T-cell (primary cell): ENCODE results near the gene ELP5. TPM values are rescaled to one million over a fixed set of nuclear protein-coding genes. Genes with fewer than 3 reads are reported as not detected.

Source experiments
- ATAC-seq, 4 experiments: fragments of 200-7000 bp in 3 of 4; fragments of 150-1000 bp in 1 of 4; cut with Tn5 transposase; replicated peaks in 1 of 4; 1 replicate in 3 of 4; 2 replicates in 1 of 4; pipeline ENCODE4 v1.10.0; 2021; ENCODE audit warnings: moderate library complexity in 3 of 4, mild to moderate bottlenecking in 2 of 4, moderate number of reproducible peaks in 1 of 4
- CTCF ChIA-PET, 2 donors: fragments of 300-600 bp; sonication (Branson Sonifier 250); formaldehyde crosslinking; loops; one replicate each; lab custom pipeline; 2022; ENCODE audit warnings: antibody characterized with exemption in 2 of 2; lab: Charles Lee
- POLR2A ChIA-PET, 2 donors: fragments of 300-600 bp; sonication (Branson Sonifier 250); formaldehyde crosslinking; loops; one replicate each; lab custom pipeline; 2022; ENCODE audit warnings: antibody characterized with exemption in 2 of 2; lab: Charles Lee
- DNase-seq, 35 experiments: peaks; one replicate each; pipeline versions ENCODE4 v3.0.0 to v3.0.0-alpha.2; 2013 to 2023
- H3K27ac ChIP-seq: one replicate; pipeline ENCODE4 v1.5.1; 2013; ENCODE audit warnings: low read length
- H3K27me3 ChIP-seq, 2 experiments: replicated peaks in 1 of 2; 1 replicate in 1 of 2; 2 replicates in 1 of 2; pipeline versions ENCODE4 v1.6.1 to v1.7.0; 2013; ENCODE audit warnings: low read length in 1 of 2, mixed read lengths in 1 of 2; ENCODE audit not compliant: control insufficient read depth in 2 of 2, insufficient read depth in 2 of 2; ENCODE audit errors: extremely low read depth in 1 of 2
- H3K36me3 ChIP-seq, 2 donors: 1 replicate in 1 of 2; 2 replicates in 1 of 2; pipeline versions ENCODE4 v1.6.1 to v1.7.0; 2013; ENCODE audit warnings: low read length in 1 of 2; ENCODE audit not compliant: control insufficient read depth in 2 of 2, insufficient read depth in 1 of 2; ENCODE audit errors: extremely low read depth in 1 of 2
- H3K4me1 ChIP-seq, 2 experiments: 1 replicate in 1 of 2; 2 replicates in 1 of 2; pipeline versions ENCODE4 v1.6.1 to v1.7.0; 2013; ENCODE audit warnings: low read length in 2 of 2, mixed read lengths in 1 of 2; ENCODE audit not compliant: insufficient read depth in 2 of 2, control insufficient read depth in 1 of 2; ENCODE audit errors: extremely low read depth in 1 of 2
- H3K4me3 ChIP-seq, 2 donors: 1 replicate in 1 of 2; 2 replicates in 1 of 2; pipeline versions ENCODE4 v1.5.1 to v1.7.0; 2013; ENCODE audit warnings: mild to moderate bottlenecking in 2 of 2, low read length in 1 of 2, moderate library complexity in 1 of 2; ENCODE audit not compliant: control insufficient read depth in 1 of 2; ENCODE audit errors: extremely low read depth in 1 of 2
- H3K9me3 ChIP-seq: 2 replicates; pipeline ENCODE4 v1.7.0; 2013
- H3K27ac Mint-ChIP-seq, 2 donors: one replicate each; pipeline ENCODE4 v1.8.0; 2020 to 2021; ENCODE audit warnings: mild to moderate bottlenecking in 2 of 2, mixed read lengths in 2 of 2
- H3K27me3 Mint-ChIP-seq, 2 donors: one replicate each; pipeline ENCODE4 v1.8.0; 2021 to 2022; ENCODE audit warnings: mixed read lengths in 2 of 2
- H3K36me3 Mint-ChIP-seq: one replicate; pipeline ENCODE4 v1.8.0; 2021; ENCODE audit warnings: mixed read lengths
- H3K4me1 Mint-ChIP-seq, 3 donors: one replicate each; pipeline ENCODE4 v1.8.0; 2020 to 2022; ENCODE audit warnings: mixed read lengths in 3 of 3, mild to moderate bottlenecking in 1 of 3
- H3K4me3 Mint-ChIP-seq, 3 donors: one replicate each; pipeline ENCODE4 v1.8.0; 2020 to 2022; ENCODE audit warnings: mild to moderate bottlenecking in 3 of 3, mixed read lengths in 3 of 3, moderate library complexity in 3 of 3
- H3K9me3 Mint-ChIP-seq, 3 donors: one replicate each; pipeline ENCODE4 v1.8.0; 2020 to 2022; ENCODE audit warnings: mixed read lengths in 3 of 3
- WGBS: methylation state at CpG from one replicate; pipeline ENCODE4 v1.1.5; 2013; ENCODE audit warnings: missing lambda C conversion rate; ENCODE audit not compliant: insufficient coverage; 5-methylcytosine and 5-hydroxymethylcytosine counted together
- total RNA-seq, 35 experiments: library from RNA in 6 of 35; stranded (reverse) in 6 of 35; fragments of 120-200 nt in 1 of 35; gene quantifications; one replicate each; pipeline versions ENCODE4 v1.2.1 to v1.2.4 and lab custom pipeline; 2013 to 2026

ELP5 gene
- total RNA-seq, 5 donors from 2014 or later (not counting 1 experiment from before 2014, with no cell fraction given): 29.8 to 35.9 (median 33.3) TPM

DNA sequence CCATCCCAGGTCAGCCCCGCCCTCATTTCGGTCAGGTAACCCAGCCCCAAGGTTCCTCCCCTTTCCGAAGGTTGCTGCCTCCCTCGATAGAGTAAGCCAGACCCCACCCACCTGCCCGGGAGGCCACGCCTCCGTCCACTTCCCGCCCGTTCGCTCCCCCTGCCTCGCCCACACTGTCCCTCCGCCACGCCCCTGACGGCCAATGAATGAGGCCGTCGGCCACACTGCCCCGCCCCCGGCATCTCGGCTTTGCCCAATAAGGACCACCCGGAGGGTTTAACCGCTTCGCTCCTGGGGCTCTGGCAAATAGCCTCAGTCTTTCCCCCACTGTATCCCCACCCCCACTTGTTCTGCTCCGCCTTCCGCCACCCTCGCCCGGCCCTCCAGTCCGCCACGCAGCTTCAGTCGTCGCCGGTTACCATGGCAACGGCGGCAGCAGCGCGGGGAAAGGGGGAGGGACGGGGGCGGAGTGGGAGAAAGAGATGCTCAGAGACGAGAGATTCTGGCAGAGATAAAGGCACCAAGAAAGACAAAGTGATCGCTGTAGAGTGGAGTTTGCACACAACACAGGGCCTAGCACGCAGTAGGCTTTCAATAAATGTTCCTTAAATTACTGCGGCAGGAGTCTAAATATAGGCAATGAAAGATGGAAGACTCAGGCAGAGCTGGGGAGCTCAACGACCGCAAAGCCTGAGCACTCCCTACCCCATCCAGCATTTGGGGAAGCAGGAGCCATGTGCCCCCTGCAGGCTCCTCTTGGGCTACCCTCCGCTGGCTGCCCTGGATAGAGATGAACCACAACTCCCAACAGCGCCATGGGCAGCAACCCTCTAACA lies 37.5 kb upstream of the ELP5 start:
- ATAC-seq (peak; percentile 78 to 81 (median 80)), DNase-seq (peak; percentile 89 to 100 (median 96))
- Mint-ChIP-seq H3K4me1 (peaks cover 62 to 67% (median 64%) of the 10 kb centered on the region in 3 donors), H3K4me3 (peak overlapping the region; percentile 86 to 92 (median 88)), H3K27ac (peak overlapping the region; percentile 95 to 99), H3K36me3 (no peaks in the 10 kb centered on the region), H3K9me3 (no peaks in the 10 kb centered on the region), H3K27me3 (peaks cover 0 to 5% of the 10 kb centered on the region in 2 donors)
- CTCF ChIA-PET: interaction anchor here (0.6 to 1.2 kb wide), 6 partner anchors 9 to 1191 kb away, joined by 3 to 5 read pairs (median 4); partner anchors contain the start of genes GABARAP (in 1 of the 2) and PHF23 (in 1 of the 2)
- no peaks in the 10 kb centered on the region for H3K9me3 ChIP-seq
- H3K4me1 ChIP-seq: peaks cover 36 to 61% of the 10 kb centered on the region in 2 experiments
- peak overlapping the region; percentile 96 for H3K27ac ChIP-seq
- peak overlapping the region; percentile 61 to 69 for H3K4me3 ChIP-seq
- 0% methylated on average over 26 of the region's 45 CpGs for WGBS
- no peaks in the 10 kb centered on the region for H3K27me3 ChIP-seq
- no peaks in the 10 kb centered on the region for H3K36me3 ChIP-seq
- POLR2A ChIA-PET: interaction anchor here in 1 of 2 donors (0.7 kb wide), 1 partner anchor 27 kb away, joined by 4 read pairs; no protein-coding TSS in a partner anchor

- H3K4me1 Mint-ChIP-seq: peaks cover 62 to 70% (median 67%) of the 10 kb centered on the region in 3 donors
- 50% methylated on average over 3 of the region's 9 CpGs for WGBS
- CTCF ChIA-PET: no interaction called here
- DNase-seq (no peak), ATAC-seq (no peak)
- peaks cover 36 to 65% of the 10 kb centered on the region in 2 experiments for H3K4me1 ChIP-seq
- peak overlapping the region; percentile 86 to 92 (median 88) for H3K4me3 Mint-ChIP-seq
- H3K36me3 Mint-ChIP-seq: no peaks in the 10 kb centered on the region
- H3K36me3 ChIP-seq: no peaks in the 10 kb centered on the region
- no peaks in the 10 kb centered on the region for H3K9me3 ChIP-seq
- no peaks in the 10 kb centered on the region for H3K27me3 ChIP-seq
- H3K27ac Mint-ChIP-seq: peak overlapping the region; percentile 95 to 99
- H3K4me3 ChIP-seq: peak overlapping the region; percentile 61 to 69
- no peaks in the 10 kb centered on the region for H3K9me3 Mint-ChIP-seq
- peak overlapping the region; percentile 96 for H3K27ac ChIP-seq
- POLR2A ChIA-PET: interaction anchor here in 1 of 2 donors (0.7 kb wide), 2 partner anchors 26 to 27 kb away, joined by 3 to 4 read pairs; partner anchors contain the start of gene GABARAP
- H3K27me3 Mint-ChIP-seq: peaks cover 0 to 5% of the 10 kb centered on the region in 2 donors
Observed at GRCh38 chr17:7215136-7215638, 36.8 kb upstream of the ELP5 start.

- Histone ChIP-seq H3K27ac (peak overlapping the region; percentile 96), H3K9me3 (no peaks in the 10 kb centered on the region), H3K4me1 (peaks cover 39 to 71% of the 10 kb centered on the region in 2 experiments), H3K4me3 (peak overlapping the region in 1 of 2 donors; percentile 69), H3K27me3 (no peaks in the 10 kb centered on the region), H3K36me3 (no peaks in the 10 kb centered on the region)
- H3K27me3 Mint-ChIP-seq: peaks cover 0 to 5% of the 10 kb centered on the region in 2 donors
- ATAC-seq: no peak
- peak overlapping the region; percentile 31 to 92 (median 37) for H3K4me3 Mint-ChIP-seq
- CTCF ChIA-PET: no interaction called here
- no peaks in the 10 kb centered on the region for H3K36me3 Mint-ChIP-seq
- WGBS: 57% methylated on average over 3 of the region's 10 CpGs
- peak in 1 of 35 experiments; percentile 30 for DNase-seq
- POLR2A ChIA-PET: interaction anchor here in 1 of 2 donors (0.7 kb wide), 1 partner anchor 27 kb away, joined by 3 read pairs; the partner anchor contains the start of gene GABARAP
- no peaks in the 10 kb centered on the region for H3K9me3 Mint-ChIP-seq
- peak overlapping the region; percentile 88 to 99 for H3K27ac Mint-ChIP-seq
- H3K4me1 Mint-ChIP-seq: peaks cover 67 to 76% (median 73%) of the 10 kb centered on the region in 3 donors
Observed at GRCh38 chr17:7215652-7216180, 36.3 kb upstream of the ELP5 start.

GRCh38 chr17:7216242-7217112 lies 35.5 kb upstream of the ELP5 start:
- peaks cover 0 to 5% of the 10 kb centered on the region in 2 donors for H3K27me3 Mint-ChIP-seq
- H3K4me3 ChIP-seq: peak overlapping the region in 1 of 2 donors; percentile 29
- H3K4me3 Mint-ChIP-seq: peak overlapping the region; percentile 6 to 92 (median 37)
- peak overlapping the region; percentile 71 to 88 for H3K27ac Mint-ChIP-seq
- H3K4me1 ChIP-seq: peaks cover 40 to 77% of the 10 kb centered on the region in 2 experiments
- no peaks in the 10 kb centered on the region for H3K9me3 ChIP-seq
- ATAC-seq (no peak), DNase-seq (no peak)
- CTCF ChIA-PET: interaction anchor here in 1 of 2 donors (0.6 kb wide), 1 partner anchor 12 kb away, joined by 9 read pairs; no protein-coding TSS in a partner anchor
- no peaks in the 10 kb centered on the region for H3K27me3 ChIP-seq
- POLR2A ChIA-PET: no interaction called here
- 61% methylated on average over 7 of the region's 7 CpGs for WGBS
- H3K36me3 Mint-ChIP-seq: no peaks in the 10 kb centered on the region
- H3K27ac ChIP-seq: peak overlapping the region; percentile 46
- peaks cover 74 to 80% (median 80%) of the 10 kb centered on the region in 3 donors for H3K4me1 Mint-ChIP-seq
- H3K36me3 ChIP-seq: peaks cover 0 to 6% of the 10 kb centered on the region in 2 donors
- H3K9me3 Mint-ChIP-seq: no peaks in the 10 kb centered on the region

GRCh38 chr17:7217113-7217987 lies 34.7 kb upstream of the ELP5 start:
- Mint-ChIP-seq H3K27me3 (no peaks in the 10 kb centered on the region), H3K4me1 (peaks cover 71 to 77% (median 74%) of the 10 kb centered on the region in 3 donors), H3K4me3 (peak overlapping the region; percentile 54 to 92 (median 70)), H3K27ac (peak overlapping the region; percentile 76 to 99), H3K36me3 (no peaks in the 10 kb centered on the region), H3K9me3 (no peaks in the 10 kb centered on the region)
- Histone ChIP-seq H3K4me3 (peak overlapping the region; percentile 0 to 55), H3K36me3 (peaks cover 0 to 13% of the 10 kb centered on the region in 2 donors), H3K27me3 (no peaks in the 10 kb centered on the region), H3K27ac (peak overlapping the region; percentile 46), H3K9me3 (no peaks in the 10 kb centered on the region), H3K4me1 (peaks cover 40 to 80% of the 10 kb centered on the region in 2 experiments)
- DNase-seq (peak in 1 of 35 experiments; percentile 18), ATAC-seq (no peak)
- ChIA-PET CTCF (no interaction called here), POLR2A (interaction anchor here in 1 of 2 donors (0.6 kb wide), 2 partner anchors 205 to 253 kb away, joined by 3 to 4 read pairs; no protein-coding TSS in a partner anchor)
- WGBS: 10% methylated on average over 15 of the region's 32 CpGs
